Activated CD8-positive, alpha-beta memory T cell treated with anti-CD3 and anti-CD28 coated beads, Interleukin-2, amount 50 U/mL, for 48 hours (primary cell): ENCODE measurements around the gene GRIA3.

Experiments
- DNase-seq: peaks from one replicate; pipeline ENCODE4 v3.0.0-alpha.2; 2020

Gene GRIA3

GRCh38 chrX:123184219-123184865 lies at the start of gene GRIA3:
Gene GRIA3 (plus strand): TSS chrX:123184278. CDS start chrX:123184536, 258 bp downstream.
- peak; percentile 34 for DNase-seq

GRCh38 chrX:123138473-123138872 lies 45.6 kb upstream of the GRIA3 start:
- DNase-seq, result no peak

- no peak for DNase-seq
Measured at GRCh38 chrX:123140454-123140853, 43.6 kb upstream of the GRIA3 start.

- no peak for DNase-seq
Measured at GRCh38 chrX:123140904-123141303, 43.2 kb upstream of the GRIA3 start.

GRCh38 chrX:123153846-123154335 lies 30.2 kb upstream of the GRIA3 start:
- no peak for DNase-seq

GRCh38 chrX:123155327-123155726 lies 28.8 kb upstream of the GRIA3 start:
- DNase-seq, result no peak

GRCh38 chrX:123157586-123157985 lies 26.5 kb upstream of the GRIA3 start:
- no peak for DNase-seq

GRCh38 chrX:123159403-123159802 lies 24.7 kb upstream of the GRIA3 start:
- DNase-seq, result no peak

- DNase-seq, result no peak
Measured at GRCh38 chrX:123167621-123168020, 16.5 kb upstream of the GRIA3 start.

- DNase-seq, result no peak
Measured at GRCh38 chrX:123169247-123169901, 14.7 kb upstream of the GRIA3 start.

- DNase-seq, result no peak
Measured at GRCh38 chrX:123170546-123170945, 13.5 kb upstream of the GRIA3 start.

GRCh38 chrX:123171781-123172180 lies 12.3 kb upstream of the GRIA3 start:
- DNase-seq, result no peak

- DNase-seq, result no peak
Measured at GRCh38 chrX:123172869-123173268, 11.2 kb upstream of the GRIA3 start.

GRCh38 chrX:123173833-123174232 lies 10.2 kb upstream of the GRIA3 start:
- DNase-seq, result no peak

- no peak for DNase-seq
Measured at GRCh38 chrX:123175366-123176122, 8.5 kb upstream of the GRIA3 start.

- DNase-seq, result no peak
Measured at GRCh38 chrX:123181233-123181914, 2.7 kb upstream of the GRIA3 start.

- DNase-seq, result no peak
Measured at GRCh38 chrX:123184866-123185276, 793 bp downstream of the GRIA3 start.

- DNase-seq, result no peak
Measured at GRCh38 chrX:123185721-123186120, 1.6 kb downstream of the GRIA3 start.

- DNase-seq, result no peak
Measured at GRCh38 chrX:123186801-123187200, 2.7 kb downstream of the GRIA3 start.

- DNase-seq, result no peak
Measured at GRCh38 chrX:123188081-123188480, 4.0 kb downstream of the GRIA3 start.

GRCh38 chrX:123189338-123189737 lies 5.3 kb downstream of the GRIA3 start:
- DNase-seq, result no peak

GRCh38 chrX:123190096-123190495 lies 6.0 kb downstream of the GRIA3 start:
- no peak for DNase-seq

- no peak for DNase-seq
Measured at GRCh38 chrX:123193101-123193500, 9.0 kb downstream of the GRIA3 start.
